ENCODE data around the gene MYO5B. TPM values are rescaled to one million over a fixed set of nuclear protein-coding genes. Genes with fewer than 3 reads are reported as not detected.

Gene MYO5B
- total RNA-seq, 2 experiments from 2014 or later = not detected

- no peak overlapping the region for H3K4me3 ChIP-seq (ENCODE audit: low read depth, low read length, poor library complexity, severe bottlenecking)
- H4K20me1 ChIP-seq (ENCODE audit: insufficient read depth, low read length) = no peaks in the 10 kb centered on the region
- H3K36me3 ChIP-seq (ENCODE audit: insufficient read depth, low read length) = no peaks in the 10 kb centered on the region
- no peaks in the 10 kb centered on the region for H3K9me2 ChIP-seq (ENCODE audit: insufficient read depth, low read length)
- CTCF ChIA-PET (ENCODE audit: unreplicated experiment) = no interaction called here
- H3K79me2 ChIP-seq (ENCODE audit: insufficient read depth, low read depth, low read length) = no peaks in the 10 kb centered on the region
- no peak for DNase-seq (ENCODE audit: low spot score)
- intact Hi-C loops (cut with micrococcal nuclease; ENCODE audit: unreplicated experiment) = no loop called here
- POLR2A ChIA-PET = interaction anchor here (0.6 kb wide), 1 partner anchor 1524 kb away, joined by 4 read pairs; no protein-coding TSS in a partner anchor
- H3K9me3 ChIP-seq (ENCODE audit: low read length) = no peaks in the 10 kb centered on the region
- H2AFZ ChIP-seq (ENCODE audit: low read length) = no peak overlapping the region
- no TSS peak for BruUV-seq (replicated peaks)
- no peak overlapping the region for H3K4me2 ChIP-seq (ENCODE audit: low read length)
- TF ChIP-seq CTCF (conservative IDR thresholded peaks at IDR 0.05; ENCODE audit: low read length) (no peak), EZH2phosphoT487 (IDR thresholded peaks at IDR 0.05; ENCODE audit: borderline replicate concordance, low read depth, low read length) (no peak)
- no peaks in the 10 kb centered on the region for H3K4me1 ChIP-seq (ENCODE audit: insufficient read depth, low read length, poor library complexity, severe bottlenecking)
- H3K27ac ChIP-seq (ENCODE audit: low read depth, low read length, poor library complexity, severe bottlenecking) = no peak overlapping the region
These were observed 273.5 kb downstream of the MYO5B start for GRCh38 chr18:49921318-49921985.

DNA sequence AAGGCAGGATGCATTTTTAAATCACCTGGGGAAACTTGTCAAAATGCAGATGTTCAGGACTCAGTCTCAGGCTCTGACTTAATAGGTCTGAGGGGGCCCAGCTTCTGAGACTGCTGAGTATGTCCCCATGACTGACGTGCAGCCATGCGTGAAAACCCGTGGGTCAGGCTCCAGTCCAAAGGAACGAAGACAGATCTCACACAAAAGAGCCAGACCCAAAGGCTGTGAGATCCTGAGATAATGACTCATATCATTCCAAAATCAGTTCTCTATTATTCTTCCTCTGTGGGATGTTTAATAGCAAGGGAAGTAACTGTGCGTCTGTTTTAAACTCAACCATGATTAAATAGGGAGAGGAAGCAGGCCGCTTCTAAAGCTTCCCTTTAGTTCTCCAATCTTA is 274.2 kb downstream of the MYO5B start:
- Histone ChIP-seq H3K27ac (ENCODE audit: low read depth, low read length, poor library complexity, severe bottlenecking) (no peak overlapping the region), H3K4me1 (ENCODE audit: insufficient read depth, low read length, poor library complexity, severe bottlenecking) (no peaks in the 10 kb centered on the region), H4K20me1 (ENCODE audit: insufficient read depth, low read length) (no peaks in the 10 kb centered on the region), H3K4me2 (ENCODE audit: low read length) (no peak overlapping the region), H3K36me3 (ENCODE audit: insufficient read depth, low read length) (no peaks in the 10 kb centered on the region), H3K4me3 (ENCODE audit: low read depth, low read length, poor library complexity, severe bottlenecking) (no peak overlapping the region), H3K9me3 (ENCODE audit: low read length) (no peaks in the 10 kb centered on the region), H3K9me2 (ENCODE audit: insufficient read depth, low read length) (no peaks in the 10 kb centered on the region), H3K79me2 (ENCODE audit: insufficient read depth, low read depth, low read length) (no peaks in the 10 kb centered on the region), H2AFZ (ENCODE audit: low read length) (no peak overlapping the region)
- no peak for DNase-seq (ENCODE audit: low spot score)
- intact Hi-C loops (cut with micrococcal nuclease; ENCODE audit: unreplicated experiment) = no loop called here
- CTCF ChIA-PET (ENCODE audit: unreplicated experiment) = no interaction called here
- no TSS peak for BruUV-seq (replicated peaks)
- POLR2A ChIA-PET = no interaction called here
- TF ChIP-seq EZH2phosphoT487 (IDR thresholded peaks at IDR 0.05; ENCODE audit: borderline replicate concordance, low read depth, low read length) (no peak), CTCF (conservative IDR thresholded peaks at IDR 0.05; ENCODE audit: low read length) (no peak)

DNA sequence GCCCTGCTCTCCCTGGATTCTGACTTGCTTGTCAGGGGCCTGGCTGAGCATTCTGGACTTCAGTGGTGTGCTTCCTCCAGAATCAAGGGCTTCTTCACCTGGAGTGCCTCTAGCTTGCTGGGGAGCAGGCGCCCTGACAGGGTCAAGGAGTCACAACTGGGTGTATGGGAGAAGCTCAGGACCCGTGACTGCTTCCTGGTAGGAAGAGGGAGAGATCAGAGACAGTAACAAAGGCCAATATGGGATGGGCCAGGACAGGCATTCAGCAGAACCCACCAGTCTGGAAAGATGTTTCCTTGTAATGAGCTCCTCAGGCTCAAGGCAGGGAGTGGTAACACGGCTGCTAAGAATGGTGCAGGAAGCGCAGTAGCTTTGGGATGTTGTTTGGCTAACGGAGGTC is 277.2 kb downstream of the MYO5B start:
- POLR2A ChIA-PET = no interaction called here
- Histone ChIP-seq H4K20me1 (ENCODE audit: insufficient read depth, low read length) (no peaks in the 10 kb centered on the region), H3K9me3 (ENCODE audit: low read length) (no peaks in the 10 kb centered on the region), H3K36me3 (ENCODE audit: insufficient read depth, low read length) (no peaks in the 10 kb centered on the region), H3K9me2 (ENCODE audit: insufficient read depth, low read length) (no peaks in the 10 kb centered on the region), H2AFZ (ENCODE audit: low read length) (no peak overlapping the region), H3K4me3 (ENCODE audit: low read depth, low read length, poor library complexity, severe bottlenecking) (no peak overlapping the region), H3K27ac (ENCODE audit: low read depth, low read length, poor library complexity, severe bottlenecking) (no peak overlapping the region), H3K4me1 (ENCODE audit: insufficient read depth, low read length, poor library complexity, severe bottlenecking) (no peaks in the 10 kb centered on the region), H3K4me2 (ENCODE audit: low read length) (no peak overlapping the region), H3K79me2 (ENCODE audit: insufficient read depth, low read depth, low read length) (no peaks in the 10 kb centered on the region)
- intact Hi-C loops (cut with micrococcal nuclease; ENCODE audit: unreplicated experiment) = no loop called here
- TF ChIP-seq CTCF (conservative IDR thresholded peaks at IDR 0.05; ENCODE audit: low read length) (no peak), EZH2phosphoT487 (IDR thresholded peaks at IDR 0.05; ENCODE audit: borderline replicate concordance, low read depth, low read length) (no peak)
- BruUV-seq (replicated peaks) = no TSS peak
- no peak for DNase-seq (ENCODE audit: low spot score)
- CTCF ChIA-PET (ENCODE audit: unreplicated experiment) = no interaction called here
